OCI-LY7 (cell line): ENCODE results near the gene CD58. TPM values are rescaled to one million over a fixed set of nuclear protein-coding genes. Genes with fewer than 3 reads are reported as not detected.
"Not testable (repeated sequence)": the region's sequence is repeated elsewhere in the genome, so short reads cannot be mapped to it uniquely, and the experiment has no call there.

ENCODE experiments used
- BruUV-seq: library from RNA; stranded (reverse); fragments of 400-500 nt; replicated peaks from 2 replicates; lab custom pipeline; 2021; lab: Mats Ljungman, UMichigan
- CTCF ChIA-PET: fragments of 300-600 bp; sonication (Branson Sonifier 250); formaldehyde crosslinking; loops from one replicate; lab custom pipeline; 2022; ENCODE audit warnings: antibody characterized with exemption; ENCODE audit not compliant: unreplicated experiment; lab: Charles Lee
- POLR2A ChIA-PET: fragments of 300-600 bp; sonication (Branson Sonifier 250); formaldehyde crosslinking; loops from one replicate; lab custom pipeline; 2022; ENCODE audit warnings: antibody characterized with exemption; lab: Charles Lee
- DNase-seq: peaks from one replicate; pipeline ENCODE4 v3.0.0-alpha.2; 2015; ENCODE audit warnings: low spot score
- H2AFZ ChIP-seq: fragments of 200-600 bp; sonication (generic), shearing (Covaris generic); 2 replicates; pipeline ENCODE4 v1.6.1; 2014; ENCODE audit warnings: mild to moderate bottlenecking, antibody characterized with exemption, low read length, moderate library complexity
- H3K27ac ChIP-seq: fragments of 200-600 bp; sonication (generic); 2 replicates; pipeline ENCODE4 v1.5.1; 2014; ENCODE audit warnings: mixed run types, low read depth, mild to moderate bottlenecking, moderate library complexity, low read length, inconsistent platforms; ENCODE audit not compliant: poor library complexity, severe bottlenecking
- H3K36me3 ChIP-seq: fragments of 200-600 bp; sonication (generic); 2 replicates; pipeline ENCODE4 v1.6.1; 2014; ENCODE audit warnings: mild to moderate bottlenecking, antibody characterized with exemption, low read length, moderate library complexity, mixed read lengths; ENCODE audit not compliant: insufficient read depth
- H3K4me1 ChIP-seq: fragments of 200-600 bp; sonication (generic); 2 replicates; pipeline ENCODE4 v1.5.1; 2014; ENCODE audit warnings: mild to moderate bottlenecking, low read length; ENCODE audit not compliant: insufficient read depth, poor library complexity, severe bottlenecking
- H3K4me2 ChIP-seq: fragments of 200-600 bp; sonication (generic); 2 replicates; pipeline ENCODE4 v1.6.1; 2014; ENCODE audit warnings: mild to moderate bottlenecking, low read length
- H3K4me3 ChIP-seq: fragments of 200-600 bp; sonication (generic); 2 replicates; pipeline ENCODE4 v1.5.1; 2014; ENCODE audit warnings: mild to moderate bottlenecking, low read depth, low read length; ENCODE audit not compliant: poor library complexity, severe bottlenecking
- H3K79me2 ChIP-seq: fragments of 200-600 bp; sonication (generic); 2 replicates; pipeline ENCODE4 v1.6.1; 2016; ENCODE audit warnings: low read depth, mild to moderate bottlenecking, low read length, moderate library complexity, mixed read lengths; ENCODE audit not compliant: insufficient read depth
- H3K9me2 ChIP-seq: fragments of 200-600 bp; sonication (generic); 2 replicates; pipeline ENCODE4 v1.6.1; 2016; ENCODE audit warnings: mild to moderate bottlenecking, low read length, mixed read lengths; ENCODE audit not compliant: insufficient read depth
- H3K9me3 ChIP-seq: fragments of 200-600 bp; sonication (generic); 2 replicates; pipeline ENCODE4 v1.6.1; 2014; ENCODE audit warnings: mild to moderate bottlenecking, mixed run types, low read length, mixed read lengths
- H4K20me1 ChIP-seq: fragments of 200-600 bp; sonication (generic); 2 replicates; pipeline ENCODE4 v1.6.1; 2014; ENCODE audit warnings: mild to moderate bottlenecking, antibody characterized with exemption, low read length, moderate library complexity, mixed read lengths; ENCODE audit not compliant: insufficient read depth
- EZH2phosphoT487 ChIP-seq: fragments of 200-600 bp; sonication (generic); IDR thresholded peaks from 2 replicates; pipeline ENCODE4 v1.6.1; 2018; ENCODE audit warnings: low read depth, borderline replicate concordance, mild to moderate bottlenecking, mixed run types, antibody characterized with exemption, low read length, moderate library complexity, mixed read lengths
- intact Hi-C: fragments of 100-400 bp; cut with micrococcal nuclease; formaldehyde crosslinking; loops from one replicate; pipeline ENCODE4 v1.10.0; 2022; ENCODE audit not compliant: unreplicated experiment
- total RNA-seq, 2 experiments: library from RNA; depleted of rRNA in 1 of 2; stranded (reverse); fragments of >200 nt in 1 of 2; shearing (Covaris generic) in 1 of 2; gene quantifications; 2 replicates each; pipeline ENCODE4 v1.2.3, GENCODE V29; 2014 to 2022
- TF ChIP-seq, protein P1 (sequence below): fragments of 200-600 bp; sonication (generic); conservative IDR thresholded peaks from 2 replicates; pipeline ENCODE4 v1.5.1; 2014; ENCODE audit warnings: mild to moderate bottlenecking, antibody characterized with exemption, low read length, moderate library complexity, mixed read lengths

Gene CD58
- total RNA-seq, 2 experiments from 2014 or later: 3.3 TPM; not detected in 1

DNA sequence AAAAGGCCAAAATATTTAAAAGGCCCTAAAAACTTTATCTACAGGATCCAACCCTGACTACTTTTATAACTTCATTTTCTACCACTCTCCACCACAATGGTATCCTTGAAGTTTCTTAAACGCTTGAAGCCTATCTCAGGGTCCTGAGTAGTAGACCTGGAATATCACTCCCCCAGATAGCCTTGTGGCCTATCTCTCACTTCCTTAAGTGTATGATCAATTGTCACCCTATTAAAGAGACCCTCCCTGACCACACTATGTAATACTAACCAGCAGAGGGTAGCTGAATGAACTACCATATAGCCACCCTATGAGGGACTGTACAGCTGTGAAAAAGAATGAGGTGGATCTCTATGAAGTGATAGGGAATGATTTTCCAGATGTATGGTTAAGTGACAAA, 5.6 kb downstream of the CD58 start:
- Histone ChIP-seq H3K36me3 (no peaks in the 10 kb centered on the region), H3K9me3 (no peaks in the 10 kb centered on the region), H4K20me1 (no peaks in the 10 kb centered on the region), H3K27ac (no peak overlapping the region), H3K4me1 (no peaks in the 10 kb centered on the region), H3K4me2 (no peak overlapping the region), H3K9me2 (no peaks in the 10 kb centered on the region), H3K79me2 (no peaks in the 10 kb centered on the region), H3K4me3 (no peak overlapping the region), H2AFZ (no peak overlapping the region)
- BruUV-seq: no TSS peak
- ChIA-PET CTCF (no interaction called here), POLR2A (no interaction called here)
- TF ChIP-seq, protein P1, sequence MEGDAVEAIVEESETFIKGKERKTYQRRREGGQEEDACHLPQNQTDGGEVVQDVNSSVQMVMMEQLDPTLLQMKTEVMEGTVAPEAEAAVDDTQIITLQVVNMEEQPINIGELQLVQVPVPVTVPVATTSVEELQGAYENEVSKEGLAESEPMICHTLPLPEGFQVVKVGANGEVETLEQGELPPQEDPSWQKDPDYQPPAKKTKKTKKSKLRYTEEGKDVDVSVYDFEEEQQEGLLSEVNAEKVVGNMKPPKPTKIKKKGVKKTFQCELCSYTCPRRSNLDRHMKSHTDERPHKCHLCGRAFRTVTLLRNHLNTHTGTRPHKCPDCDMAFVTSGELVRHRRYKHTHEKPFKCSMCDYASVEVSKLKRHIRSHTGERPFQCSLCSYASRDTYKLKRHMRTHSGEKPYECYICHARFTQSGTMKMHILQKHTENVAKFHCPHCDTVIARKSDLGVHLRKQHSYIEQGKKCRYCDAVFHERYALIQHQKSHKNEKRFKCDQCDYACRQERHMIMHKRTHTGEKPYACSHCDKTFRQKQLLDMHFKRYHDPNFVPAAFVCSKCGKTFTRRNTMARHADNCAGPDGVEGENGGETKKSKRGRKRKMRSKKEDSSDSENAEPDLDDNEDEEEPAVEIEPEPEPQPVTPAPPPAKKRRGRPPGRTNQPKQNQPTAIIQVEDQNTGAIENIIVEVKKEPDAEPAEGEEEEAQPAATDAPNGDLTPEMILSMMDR: no peak
- no peak for TF ChIP-seq EZH2phosphoT487
- intact Hi-C loops: no loop called here
- DNase-seq: no peak

DNA sequence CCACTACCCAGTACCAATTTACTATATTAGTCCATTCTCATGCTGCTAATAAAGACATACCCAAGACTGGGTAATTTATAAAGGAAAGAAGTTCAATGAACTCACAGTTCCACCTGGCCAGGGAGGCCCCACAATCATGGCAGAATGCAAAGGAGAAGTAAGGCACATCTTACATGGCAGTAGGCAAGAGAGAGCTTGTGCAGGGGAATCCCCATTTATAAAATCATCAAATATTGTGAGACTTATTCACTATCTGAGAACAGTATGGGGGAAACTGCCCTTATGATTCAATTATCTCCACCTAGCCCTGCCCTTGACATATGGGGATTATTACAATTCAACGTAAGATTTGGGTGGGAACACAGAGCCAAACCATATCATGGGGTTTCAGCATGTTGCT, 6.4 kb downstream of the CD58 start:
- Histone ChIP-seq H3K4me1 (no peaks in the 10 kb centered on the region), H3K36me3 (no peaks in the 10 kb centered on the region), H3K79me2 (no peaks in the 10 kb centered on the region), H4K20me1 (no peaks in the 10 kb centered on the region), H3K9me3 (no peaks in the 10 kb centered on the region), H3K4me3 (no peak overlapping the region), H3K4me2 (no peak overlapping the region), H2AFZ (no peak overlapping the region), H3K27ac (no peak overlapping the region), H3K9me2 (no peaks in the 10 kb centered on the region)
- no peak for TF ChIP-seq EZH2phosphoT487
- TF ChIP-seq, protein P1: no peak
- POLR2A ChIA-PET: no interaction called here
- BruUV-seq: no TSS peak
- intact Hi-C loops: no loop called here
- no peak for DNase-seq
- CTCF ChIA-PET: no interaction called here

DNA sequence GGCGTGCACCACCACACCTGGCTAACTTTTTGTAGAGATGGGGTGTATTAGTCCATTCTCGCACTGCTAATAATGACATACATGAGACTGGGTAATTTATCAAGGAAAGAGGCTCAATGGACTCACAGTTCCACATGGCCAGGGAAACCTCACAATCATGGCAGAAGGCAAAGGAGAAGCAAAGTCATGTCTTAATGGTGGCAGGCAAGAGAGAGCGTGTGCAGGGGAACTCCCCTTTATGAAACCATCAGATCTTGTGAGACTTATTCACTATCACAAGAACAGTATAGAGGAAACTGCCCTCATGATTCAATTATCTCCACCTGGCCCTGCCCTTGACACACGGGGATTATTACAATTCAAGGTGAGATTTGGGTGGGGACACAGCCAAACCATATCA, 8.4 kb downstream of the CD58 start:
- POLR2A ChIA-PET: not testable (repeated sequence)

More for the DNA sequence above, 8.4 kb downstream of the CD58 start:
- H3K4me2 ChIP-seq, H2AFZ ChIP-seq, H3K9me2 ChIP-seq, DNase-seq, H3K4me3 ChIP-seq, H3K79me2 ChIP-seq, H3K9me3 ChIP-seq, H3K27ac ChIP-seq, intact Hi-C loops, CTCF ChIA-PET, H3K4me1 ChIP-seq, H3K36me3 ChIP-seq, H4K20me1 ChIP-seq, BruUV-seq: not testable (repeated sequence)
